ENCODE measurements around the gene ZNF598.

DNA sequence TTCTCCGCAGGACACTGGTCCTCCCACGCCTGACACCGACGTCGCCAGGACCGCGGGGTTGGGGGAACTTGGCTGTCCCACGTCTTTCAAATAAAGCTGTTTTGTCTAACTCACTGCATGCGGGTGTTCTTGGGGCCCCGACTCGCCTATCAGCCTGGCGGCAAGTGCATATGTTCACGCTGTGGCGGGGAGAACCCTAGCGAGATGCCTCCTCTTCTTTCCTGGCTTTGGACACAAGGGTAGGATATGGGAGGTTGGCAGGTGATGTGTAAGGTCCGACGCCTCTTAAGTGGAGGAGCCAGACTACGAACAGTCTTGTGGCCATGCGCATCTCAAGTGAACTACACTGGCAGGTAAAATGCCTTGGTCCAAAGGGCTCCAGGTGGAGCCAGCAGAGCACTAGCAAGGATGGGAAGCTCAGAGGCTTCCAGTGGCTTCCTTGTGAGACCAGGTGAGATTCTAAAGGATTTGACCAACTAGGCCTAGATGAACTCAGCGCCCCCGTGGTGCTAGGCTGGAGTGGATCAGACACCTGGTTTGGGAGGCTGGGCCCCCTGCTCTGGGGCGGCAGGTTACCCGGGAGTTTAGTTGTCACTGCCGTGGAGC is 44.1 kb downstream of the ZNF598 start:
- TF ChIP-seq, protein P1, sequence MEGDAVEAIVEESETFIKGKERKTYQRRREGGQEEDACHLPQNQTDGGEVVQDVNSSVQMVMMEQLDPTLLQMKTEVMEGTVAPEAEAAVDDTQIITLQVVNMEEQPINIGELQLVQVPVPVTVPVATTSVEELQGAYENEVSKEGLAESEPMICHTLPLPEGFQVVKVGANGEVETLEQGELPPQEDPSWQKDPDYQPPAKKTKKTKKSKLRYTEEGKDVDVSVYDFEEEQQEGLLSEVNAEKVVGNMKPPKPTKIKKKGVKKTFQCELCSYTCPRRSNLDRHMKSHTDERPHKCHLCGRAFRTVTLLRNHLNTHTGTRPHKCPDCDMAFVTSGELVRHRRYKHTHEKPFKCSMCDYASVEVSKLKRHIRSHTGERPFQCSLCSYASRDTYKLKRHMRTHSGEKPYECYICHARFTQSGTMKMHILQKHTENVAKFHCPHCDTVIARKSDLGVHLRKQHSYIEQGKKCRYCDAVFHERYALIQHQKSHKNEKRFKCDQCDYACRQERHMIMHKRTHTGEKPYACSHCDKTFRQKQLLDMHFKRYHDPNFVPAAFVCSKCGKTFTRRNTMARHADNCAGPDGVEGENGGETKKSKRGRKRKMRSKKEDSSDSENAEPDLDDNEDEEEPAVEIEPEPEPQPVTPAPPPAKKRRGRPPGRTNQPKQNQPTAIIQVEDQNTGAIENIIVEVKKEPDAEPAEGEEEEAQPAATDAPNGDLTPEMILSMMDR (IDR thresholded peaks at IDR 0.05): no peak
- no peak for TF ChIP-seq POLR2A (IDR thresholded peaks at IDR 0.05)
